Mesodermal cell (in vitro differentiated cells): Measurements from ENCODE around the gene KLHL29.
A peak's percentile ranks its signal among the peaks of the same experiment; 100 is the strongest.

ENCODE experiments used
- H3K27ac ChIP-seq: 2 replicates; pipeline ENCODE4 v1.7.0; 2013; ENCODE audit warnings: mild to moderate bottlenecking, low read depth, low read length, moderate library complexity; ENCODE audit not compliant: severe bottlenecking
- H3K36me3 ChIP-seq: 2 replicates; pipeline ENCODE4 v1.7.1; 2013; ENCODE audit warnings: mild to moderate bottlenecking, low read length, moderate library complexity; ENCODE audit not compliant: control insufficient read depth, insufficient read depth
- H3K4me1 ChIP-seq: one replicate; pipeline ENCODE4 v1.7.1; 2013; ENCODE audit warnings: mild to moderate bottlenecking, low read length; ENCODE audit not compliant: insufficient read depth, control insufficient read depth, poor library complexity, severe bottlenecking
- H3K4me3 ChIP-seq: 2 replicates; pipeline ENCODE4 v1.7.0; 2013; ENCODE audit warnings: low read length, control low read depth, mild to moderate bottlenecking; ENCODE audit not compliant: insufficient read depth, poor library complexity, severe bottlenecking; ENCODE audit errors: extremely low read depth
- H3K9me3 ChIP-seq: 2 replicates; pipeline ENCODE4 v1.7.1; 2013; ENCODE audit warnings: mild to moderate bottlenecking, low read length, moderate library complexity; ENCODE audit not compliant: control insufficient read depth
- WGBS, 2 experiments: methylation state at CpG; one replicate each; pipeline ENCODE4 v1.1.5; 2013; ENCODE audit warnings: missing lambda C conversion rate in 2 of 2; ENCODE audit not compliant: insufficient coverage in 2 of 2; 5-methylcytosine and 5-hydroxymethylcytosine counted together

The KLHL29 gene

DNA sequence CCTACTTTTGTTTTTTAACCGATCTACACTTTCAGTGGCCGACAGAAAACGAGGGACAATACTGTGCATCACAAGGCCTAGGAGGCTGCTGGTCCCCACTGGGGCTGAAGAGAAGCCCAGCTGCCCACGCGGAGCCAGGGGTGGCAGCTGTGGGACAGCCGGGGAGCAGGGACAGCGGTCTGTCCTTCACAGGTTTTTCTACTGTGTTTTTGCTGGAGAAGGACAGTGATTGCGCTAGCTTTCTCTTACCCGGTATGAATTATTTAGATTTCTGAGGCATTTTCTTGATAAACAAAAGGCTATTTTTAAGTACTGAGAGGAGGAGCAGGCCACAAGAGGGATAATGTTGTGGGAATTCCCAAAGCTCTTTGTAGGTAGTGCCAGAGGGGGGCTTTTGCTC lies 322.1 kb downstream of the KLHL29 start:
- Histone ChIP-seq H3K36me3 (peaks cover 12% of the 10 kb centered on the region), H3K9me3 (no peaks in the 10 kb centered on the region), H3K27ac (no peak overlapping the region), H3K4me3 (no peak overlapping the region), H3K4me1 (no peaks in the 10 kb centered on the region)
- WGBS, 2 experiments = 94 to 96% methylated on average over 4 to 9 of the region's 9 CpGs

DNA sequence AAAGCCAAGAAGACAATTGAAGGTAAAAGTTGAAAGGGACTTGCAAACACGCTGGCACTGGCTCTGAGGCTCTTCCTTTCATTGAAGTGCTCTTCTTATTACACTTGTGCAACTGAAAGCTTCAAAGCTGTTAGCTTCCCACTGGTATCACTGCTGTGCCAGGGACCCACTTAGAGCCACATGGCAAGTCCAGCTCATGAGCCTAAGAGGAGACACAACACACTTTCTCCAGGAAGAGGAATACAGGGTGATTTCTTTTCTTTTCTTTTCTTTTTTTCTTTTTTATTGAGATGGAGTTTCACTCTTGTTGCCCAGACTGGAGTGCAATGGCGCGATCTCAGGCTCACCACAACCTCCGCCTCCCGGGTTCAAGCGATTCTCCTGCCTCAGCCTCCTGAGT lies 323.8 kb downstream of the KLHL29 start:
- no peaks in the 10 kb centered on the region for H3K9me3 ChIP-seq
- no peak overlapping the region for H3K27ac ChIP-seq
- H3K4me1 ChIP-seq = no peaks in the 10 kb centered on the region
- peaks cover 6% of the 10 kb centered on the region for H3K36me3 ChIP-seq
- 100% methylated on average over 4 to 6 of the region's 6 CpGs for WGBS, 2 experiments
- H3K4me3 ChIP-seq = no peak overlapping the region

GRCh38 chr2:23709311-23709710 lies 324.3 kb downstream of the KLHL29 start:
- 98 to 100% methylated on average over 3 to 6 of the region's 8 CpGs for WGBS, 2 experiments
- no peaks in the 10 kb centered on the region for H3K9me3 ChIP-seq

GRCh38 chr2:23711979-23712755 lies 327.2 kb downstream of the KLHL29 start:
- Histone ChIP-seq H3K4me3 (no peak overlapping the region), H3K9me3 (no peaks in the 10 kb centered on the region), H3K27ac (peak overlapping the region; percentile 44), H3K4me1 (no peaks in the 10 kb centered on the region), H3K36me3 (peaks cover 6% of the 10 kb centered on the region)
- 49% methylated on average over 5 of the region's 7 CpGs for WGBS, 2 experiments

More at GRCh38 chr2:23709311-23709710, 324.3 kb downstream of the KLHL29 start:
- peaks cover 6% of the 10 kb centered on the region for H3K36me3 ChIP-seq
- no peak overlapping the region for H3K4me3 ChIP-seq
- no peak overlapping the region for H3K27ac ChIP-seq
- no peaks in the 10 kb centered on the region for H3K4me1 ChIP-seq

GRCh38 chr2:23712756-23713151 lies 327.8 kb downstream of the KLHL29 start:
- Histone ChIP-seq H3K36me3 (peaks cover 6% of the 10 kb centered on the region), H3K4me1 (no peaks in the 10 kb centered on the region), H3K4me3 (no peak overlapping the region), H3K27ac (peak overlapping the region; percentile 44), H3K9me3 (no peaks in the 10 kb centered on the region)
- 75% methylated on average over 2 of the region's 2 CpGs; no CpG with 5 or more reads in 1 of the 2 experiments for WGBS, 2 experiments

- Histone ChIP-seq H3K27ac (no peak overlapping the region), H3K36me3 (peaks cover 4% of the 10 kb centered on the region), H3K4me3 (no peak overlapping the region), H3K9me3 (no peaks in the 10 kb centered on the region), H3K4me1 (no peaks in the 10 kb centered on the region)
- WGBS, 2 experiments = 96% methylated on average over 5 of the region's 5 CpGs
Observed at GRCh38 chr2:23713351-23713750, 328.4 kb downstream of the KLHL29 start.

DNA sequence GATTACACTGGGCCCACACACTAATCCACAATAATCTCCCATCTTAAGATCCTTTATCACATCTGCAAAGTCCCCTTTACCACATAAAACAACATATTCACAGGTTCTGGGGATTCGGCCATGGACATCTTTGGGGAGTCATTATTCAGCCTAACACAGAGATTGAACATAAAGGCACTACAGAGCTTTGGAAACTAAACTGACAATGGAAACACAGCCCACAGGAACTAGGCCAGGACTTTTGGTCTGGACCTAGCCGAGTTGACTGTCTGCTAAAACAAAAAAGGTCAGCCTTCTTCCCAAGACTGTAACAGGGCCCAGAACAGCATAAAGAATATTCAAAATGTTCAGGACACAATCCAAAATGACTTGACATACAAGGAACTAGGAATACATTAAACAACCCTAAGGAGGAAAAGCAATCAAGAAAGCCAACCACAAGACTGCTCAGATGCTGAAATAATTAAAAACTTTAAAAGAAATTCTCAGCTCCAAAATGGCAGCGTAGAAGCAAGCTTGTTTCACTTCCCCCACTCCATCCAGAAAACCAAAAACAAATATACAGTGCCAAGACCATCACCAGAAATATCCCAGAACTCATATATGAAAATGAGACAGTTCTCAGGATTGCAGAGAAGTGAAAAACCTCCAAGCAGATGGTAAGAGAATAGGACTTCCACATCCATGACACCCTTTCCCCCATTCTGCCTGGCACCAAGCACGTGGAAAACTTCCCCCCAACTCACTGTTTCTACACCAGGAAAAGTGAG lies 334.1 kb downstream of the KLHL29 start:
- Histone ChIP-seq H3K27ac (no peak overlapping the region), H3K4me1 (no peaks in the 10 kb centered on the region), H3K9me3 (peaks cover 14% of the 10 kb centered on the region), H3K4me3 (no peak overlapping the region), H3K36me3 (no peaks in the 10 kb centered on the region)
- 85 to 97% methylated on average over 2 to 3 of the region's 4 CpGs for WGBS, 2 experiments

GRCh38 chr2:23719716-23720115 lies 334.7 kb downstream of the KLHL29 start:
- WGBS, 2 experiments = 87 to 100% methylated on average over 1 to 5 of the region's 5 CpGs
- H3K4me3 ChIP-seq = no peak overlapping the region

DNA sequence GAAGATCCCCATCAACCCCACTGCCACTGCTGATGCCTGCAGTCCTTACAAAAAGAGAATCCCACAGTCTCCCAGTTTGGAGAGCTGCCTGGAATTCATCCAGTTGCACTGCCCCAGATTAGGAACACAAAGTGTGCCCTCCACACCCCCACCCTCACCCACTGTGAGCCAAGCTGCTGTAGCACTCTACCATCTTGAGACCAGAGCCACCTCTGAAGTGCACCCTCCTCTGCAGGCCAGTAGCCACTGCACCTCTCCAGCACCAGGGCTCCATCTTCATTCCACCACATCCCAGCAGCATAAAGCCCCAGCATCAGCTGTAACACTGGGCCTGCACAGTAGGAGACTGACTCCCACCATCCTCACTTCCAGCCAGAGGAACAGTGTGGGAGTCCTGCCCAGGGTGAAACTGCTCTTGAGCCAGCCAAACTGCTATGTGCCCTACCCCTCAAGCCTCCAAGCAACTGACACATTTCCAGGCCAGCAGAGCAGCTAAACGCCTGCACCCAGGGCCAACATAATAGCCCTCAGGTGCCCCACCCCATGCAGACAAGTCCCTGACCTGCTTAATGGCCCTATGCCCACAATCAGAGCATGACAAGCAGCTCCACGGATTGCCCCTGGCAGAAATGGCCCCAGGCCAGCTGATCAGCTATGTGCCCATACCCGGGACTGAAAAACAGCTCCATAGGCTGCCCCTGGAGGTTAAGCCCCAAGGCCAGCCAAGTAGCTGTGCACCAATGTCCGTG lies 335.9 kb downstream of the KLHL29 start:
- WGBS, 2 experiments = 87 to 94% methylated on average over 4 of the region's 4 CpGs
- H3K27ac ChIP-seq = no peak overlapping the region
- H3K36me3 ChIP-seq = no peaks in the 10 kb centered on the region
- H3K4me1 ChIP-seq = no peaks in the 10 kb centered on the region
- H3K9me3 ChIP-seq = peaks cover 14% of the 10 kb centered on the region
- no peak overlapping the region for H3K4me3 ChIP-seq

More at GRCh38 chr2:23719716-23720115, 334.7 kb downstream of the KLHL29 start:
- Histone ChIP-seq H3K9me3 (peaks cover 14% of the 10 kb centered on the region), H3K4me1 (no peaks in the 10 kb centered on the region), H3K36me3 (no peaks in the 10 kb centered on the region), H3K27ac (no peak overlapping the region)

DNA sequence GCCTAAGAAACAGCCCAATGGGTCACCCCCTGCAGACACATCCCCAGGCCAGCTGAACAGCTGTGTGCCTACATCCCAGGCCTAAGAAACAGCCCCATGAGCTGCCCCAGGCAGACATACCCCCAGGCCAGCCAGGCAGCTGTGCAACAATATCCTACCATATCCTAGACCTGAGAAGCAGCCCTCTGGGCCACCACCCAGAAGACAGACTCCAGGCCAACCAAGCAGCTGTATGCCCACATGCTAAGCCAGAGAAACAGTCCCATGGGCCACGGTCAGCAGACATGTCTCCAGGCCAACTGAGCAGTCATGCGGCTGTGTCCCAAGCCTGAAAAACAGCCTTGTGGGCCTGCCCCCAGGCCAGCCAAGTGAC lies 336.5 kb downstream of the KLHL29 start:
- Histone ChIP-seq H3K36me3 (no peaks in the 10 kb centered on the region), H3K27ac (no peak overlapping the region), H3K4me1 (no peaks in the 10 kb centered on the region), H3K9me3 (peaks cover 14% of the 10 kb centered on the region), H3K4me3 (no peak overlapping the region)
- 85 to 95% methylated on average over 2 of the region's 2 CpGs for WGBS, 2 experiments
